HCT116 (cell line): ENCODE data around the gene CHSY3. TPM values are rescaled to one million over a fixed set of nuclear protein-coding genes. Genes with fewer than 3 reads are reported as not detected.

ENCODE experiments used
- ATAC-seq: fragments of 200-7000 bp; cut with Tn5 transposase; 2 replicates; pipeline ENCODE4 v1.9.1; 2020; ENCODE audit warnings: mild to moderate bottlenecking, moderate library complexity
- BruUV-seq: library from RNA; stranded (reverse); fragments of 400-500 nt; replicated peaks from 2 replicates; lab custom pipeline; 2021; lab: Mats Ljungman, UMichigan
- CTCF ChIA-PET: fragments of 300-600 bp; sonication (Branson Sonifier 250); formaldehyde crosslinking; loops from one replicate; lab custom pipeline; 2021; ENCODE audit warnings: antibody characterized with exemption; lab: Charles Lee
- POLR2A ChIA-PET: fragments of 300-600, 350-600 bp; sonication (Branson Sonifier 250); formaldehyde crosslinking; loops from one replicate; lab custom pipeline; 2021; ENCODE audit warnings: antibody characterized with exemption; lab: Charles Lee
- RAD21 ChIA-PET, 2 experiments: fragments of 300-600 bp; sonication (Branson Sonifier 250); formaldehyde crosslinking; loops; one replicate each; lab custom pipeline; 2023; ENCODE audit warnings: low total read pairs in 2 of 2; ENCODE audit not compliant: uncharacterized antibody in 2 of 2, unreplicated experiment in 2 of 2, low non-redundant PET in 1 of 2; lab: Charles Lee
- DNase-seq: peaks from one replicate; pipeline ENCODE4 v3.0.0-alpha.2; 2010; ENCODE audit warnings: low read depth, low spot score
- H2AFZ ChIP-seq: fragments of 200-600 bp; shearing (Covaris generic), sonication (generic); 2 replicates; pipeline ENCODE4 v1.6.1; 2017; ENCODE audit warnings: low read depth, mixed run types, mixed read lengths, antibody characterized with exemption, low read length; ENCODE audit not compliant: poor library complexity, severe bottlenecking
- H3K27ac ChIP-seq: 2 replicates; pipeline ENCODE4 v1.5.1; 2012; ENCODE audit warnings: low read depth, low read length
- H3K27me3 ChIP-seq: fragments of 200-600 bp; sonication (generic); 2 replicates; pipeline ENCODE4 v1.6.1; 2016; ENCODE audit warnings: mixed run types, low read length, mixed read lengths; ENCODE audit not compliant: insufficient read depth
- H3K36me3 ChIP-seq, 2 experiments: fragments of 200-500 bp in 1 of 2; fragments of 200-600 bp in 1 of 2; sonication (Bioruptor generic) in 1 of 2; sonication (generic) in 1 of 2; 2 replicates each; pipeline versions ENCODE4 v1.5.1 to v1.6.1; 2014 to 2016; ENCODE audit warnings: low read length in 2 of 2, inconsistent platforms in 1 of 2, mixed read lengths in 1 of 2, mixed run types in 1 of 2; ENCODE audit not compliant: insufficient read depth in 2 of 2, control insufficient read depth in 1 of 2
- H3K4me1 ChIP-seq, 2 experiments: fragments of 200-600 bp in 1 of 2; sonication (generic) in 1 of 2; 2 replicates each; pipeline versions ENCODE4 v1.5.1 to v1.6.1; 2012 to 2017; ENCODE audit warnings: low read length in 2 of 2, inconsistent platforms in 1 of 2, mild to moderate bottlenecking in 1 of 2, mixed read lengths in 1 of 2, mixed run types in 1 of 2, moderate library complexity in 1 of 2; ENCODE audit not compliant: insufficient read depth in 2 of 2, control insufficient read depth in 1 of 2
- H3K4me2 ChIP-seq: fragments of 200-600 bp; sonication (generic); 2 replicates; pipeline ENCODE4 v1.6.1; 2017; ENCODE audit warnings: mixed run types, low read length, mixed read lengths
- H3K4me3 ChIP-seq, 2 experiments: fragments of 200-600 bp in 1 of 2; sonication (generic) in 1 of 2; replicated peaks in 1 of 2; 2 replicates each; pipeline ENCODE4 v1.5.1; 2011 to 2016; ENCODE audit warnings: low read length in 2 of 2, control low read depth in 1 of 2, low read depth in 1 of 2, mild to moderate bottlenecking in 1 of 2, mixed read lengths in 1 of 2, mixed run types in 1 of 2
- H3K79me2 ChIP-seq: fragments of 200-600 bp; sonication (generic); 2 replicates; pipeline ENCODE4 v1.6.1; 2017; ENCODE audit warnings: mild to moderate bottlenecking, mixed run types, low read length, moderate library complexity, mixed read lengths; ENCODE audit not compliant: insufficient read depth
- H3K9ac ChIP-seq: fragments of 200-600 bp; sonication (generic); 2 replicates; pipeline ENCODE4 v1.6.1; 2016; ENCODE audit warnings: low read length, mixed read lengths
- H3K9me2 ChIP-seq: fragments of 200-600 bp; sonication (generic), shearing (Covaris generic); 2 replicates; pipeline ENCODE4 v1.6.1; 2017; ENCODE audit warnings: mixed run types, mild to moderate bottlenecking, moderate library complexity; ENCODE audit not compliant: insufficient read depth
- H3K9me3 ChIP-seq, 2 experiments: fragments of 200-500 bp in 1 of 2; fragments of 200-600 bp in 1 of 2; sonication (Bioruptor generic) in 1 of 2; sonication (generic) in 1 of 2; 2 replicates each; pipeline ENCODE4 v1.6.1; 2014 to 2017; ENCODE audit warnings: low read length in 2 of 2, mixed read lengths in 2 of 2, inconsistent platforms in 1 of 2, low read depth in 1 of 2, mild to moderate bottlenecking in 1 of 2, mixed run types in 1 of 2, moderate library complexity in 1 of 2; ENCODE audit not compliant: control insufficient read depth in 1 of 2, insufficient read depth in 1 of 2
- H4K20me1 ChIP-seq: fragments of 200-600 bp; sonication (generic), shearing (Covaris generic); 2 replicates; pipeline ENCODE4 v1.6.1; 2017; ENCODE audit warnings: mixed run types, mild to moderate bottlenecking, moderate library complexity; ENCODE audit not compliant: insufficient read depth
- ATF3 ChIP-seq: IDR thresholded peaks from 2 replicates; pipeline ENCODE4 v1.6.1; 2012
- CEBPB ChIP-seq: IDR thresholded peaks from 2 replicates; pipeline ENCODE4 v1.6.1; 2012; ENCODE audit warnings: low read depth
- CTCF ChIP-seq, 3 experiments: fragments of 200-600 bp in 1 of 3; sonication (generic) in 1 of 3; IDR thresholded peaks in 2 of 3; conservative IDR thresholded peaks in 1 of 3; 2 replicates each; pipeline ENCODE4 v1.5.1; 2012 to 2017; ENCODE audit warnings: low read depth in 2 of 3, low read length in 2 of 3, antibody characterized with exemption in 1 of 3, borderline replicate concordance in 1 of 3, control low read depth in 1 of 3, mild to moderate bottlenecking in 1 of 3, mixed read lengths in 1 of 3, mixed run types in 1 of 3, moderate library complexity in 1 of 3; ENCODE audit not compliant: insufficient read depth in 1 of 3
- EZH2 ChIP-seq: fragments of 200-600 bp; sonication (generic); IDR thresholded peaks from 2 replicates; pipeline ENCODE4 v1.6.1; 2017; ENCODE audit warnings: antibody characterized with exemption, mixed run types
- EZH2phosphoT487 ChIP-seq: fragments of 200-600 bp; IDR thresholded peaks from 2 replicates; pipeline ENCODE4 v1.6.1; 2018; ENCODE audit warnings: antibody characterized with exemption, borderline replicate concordance
- FOSL1 ChIP-seq: IDR thresholded peaks from 2 replicates; pipeline ENCODE4 v1.6.1; 2012; ENCODE audit warnings: low read depth
- JUND ChIP-seq: IDR thresholded peaks from 2 replicates; pipeline ENCODE4 v1.6.1; 2012
- MAX ChIP-seq: IDR thresholded peaks from 2 replicates; pipeline ENCODE4 v1.6.1; 2012
- POLR2AphosphoS5 ChIP-seq: IDR thresholded peaks from 2 replicates; pipeline ENCODE4 v1.6.1; 2011; ENCODE audit warnings: mild to moderate bottlenecking, low read depth, low read length, moderate library complexity
- RAD21 ChIP-seq: IDR thresholded peaks from 2 replicates; pipeline ENCODE4 v1.6.1; 2012; ENCODE audit warnings: low read depth, mild to moderate bottlenecking
- SIN3A ChIP-seq: IDR thresholded peaks from 2 replicates; pipeline ENCODE4 v1.6.1; 2012; ENCODE audit warnings: low read depth
- SP1 ChIP-seq: IDR thresholded peaks from 2 replicates; pipeline ENCODE4 v1.6.1; 2012; ENCODE audit warnings: low read depth
- ZBTB33 ChIP-seq: IDR thresholded peaks from 2 replicates; pipeline ENCODE4 v1.6.1; 2011; ENCODE audit warnings: mild to moderate bottlenecking, low read length, moderate library complexity; ENCODE audit not compliant: insufficient replicate concordance; ENCODE audit errors: extremely low read depth
- ZNF274 ChIP-seq: fragments of 200-500 bp; sonication (Bioruptor generic); IDR thresholded peaks from 2 replicates; pipeline ENCODE4 v1.6.1; 2014; ENCODE audit warnings: mild to moderate bottlenecking, low read depth, low read length, inconsistent platforms
- intact Hi-C: fragments of 100-400 bp; cut with micrococcal nuclease; formaldehyde crosslinking; loops from 2 replicates; pipeline ENCODE4 v1.10.0; 2022
- total RNA-seq: library from RNA; stranded (reverse); gene quantifications from one replicate; pipeline ENCODE4 v1.2.1, GENCODE V29; 2021; ENCODE audit not compliant: unreplicated experiment

Gene CHSY3
- total RNA-seq, 1 experiment from 2014 or later, result 2.3 TPM

GRCh38 chr5:130068988-130069387, 164.7 kb downstream of the CHSY3 start:
- CTCF ChIA-PET, result no interaction called here
- no peak for DNase-seq

GRCh38 chr5:130074820-130075219, 170.6 kb downstream of the CHSY3 start:
- CTCF ChIA-PET, result no interaction called here
- no peak for DNase-seq
- TF ChIP-seq RAD21, result no peak
- no peak for TF ChIP-seq ATF3
- TF ChIP-seq EZH2, result no peak
- no peak for TF ChIP-seq ZBTB33
- TF ChIP-seq EZH2phosphoT487, result no peak
- TF ChIP-seq JUND, result no peak
- TF ChIP-seq CEBPB, result no peak
- no peak for TF ChIP-seq FOSL1
- TF ChIP-seq POLR2AphosphoS5, result no peak
- TF ChIP-seq SIN3A, result no peak
- no peak for TF ChIP-seq SP1
- TF ChIP-seq CTCF (IDR thresholded peaks at IDR 0.05 in 2 of 3, conservative IDR thresholded peaks at IDR 0.05 in 1 of 3; ENCODE audit: borderline replicate concordance in 1 of 3, insufficient read depth in 1 of 3, low read depth in 2 of 3, low read length in 2 of 3), result no peak
- TF ChIP-seq ZNF274, result no peak
- no peaks in the 10 kb centered on the region for H3K79me2 ChIP-seq
- intact Hi-C loops, result no loop called here
- H3K9me3 ChIP-seq, result no peaks in the 10 kb centered on the region
- H3K27ac ChIP-seq, result no peak overlapping the region
- no peak overlapping the region for H3K4me3 ChIP-seq
- no peak overlapping the region for H2AFZ ChIP-seq
- POLR2A ChIA-PET, result no interaction called here
- H3K9ac ChIP-seq, result no peak overlapping the region
- no peak for ATAC-seq
- H3K4me1 ChIP-seq, result no peaks in the 10 kb centered on the region
- no peaks in the 10 kb centered on the region for H3K36me3 ChIP-seq
- BruUV-seq, result no TSS peak
- H3K4me2 ChIP-seq, result no peak overlapping the region
- H3K9me2 ChIP-seq, result no peaks in the 10 kb centered on the region
- no peaks in the 10 kb centered on the region for H3K27me3 ChIP-seq
- RAD21 ChIA-PET, result no interaction called here
- no peaks in the 10 kb centered on the region for H4K20me1 ChIP-seq

More at GRCh38 chr5:130068988-130069387, 164.7 kb downstream of the CHSY3 start:
- Histone ChIP-seq H3K9me3 (no peaks in the 10 kb centered on the region), H3K4me2 (no peak overlapping the region), H3K4me3 (no peak overlapping the region), H4K20me1 (no peaks in the 10 kb centered on the region), H3K9ac (no peak overlapping the region), H3K4me1 (no peaks in the 10 kb centered on the region)
- no TSS peak for BruUV-seq
- TF ChIP-seq MAX, result no peak
- no peak for TF ChIP-seq FOSL1
- TF ChIP-seq, all 23 proteins: peak for 0
- H3K27me3 ChIP-seq, result no peaks in the 10 kb centered on the region
- intact Hi-C loops, result no loop called here
- no peak overlapping the region for H3K27ac ChIP-seq
- H2AFZ ChIP-seq, result no peak overlapping the region
- POLR2A ChIA-PET, result no interaction called here
- H3K79me2 ChIP-seq, result no peaks in the 10 kb centered on the region
- no peaks in the 10 kb centered on the region for H3K36me3 ChIP-seq
- RAD21 ChIA-PET, result no interaction called here
- H3K9me2 ChIP-seq, result no peaks in the 10 kb centered on the region
- no peak for ATAC-seq
